Measurements from ENCODE around the gene MGMT.

Gene MGMT

DNA sequence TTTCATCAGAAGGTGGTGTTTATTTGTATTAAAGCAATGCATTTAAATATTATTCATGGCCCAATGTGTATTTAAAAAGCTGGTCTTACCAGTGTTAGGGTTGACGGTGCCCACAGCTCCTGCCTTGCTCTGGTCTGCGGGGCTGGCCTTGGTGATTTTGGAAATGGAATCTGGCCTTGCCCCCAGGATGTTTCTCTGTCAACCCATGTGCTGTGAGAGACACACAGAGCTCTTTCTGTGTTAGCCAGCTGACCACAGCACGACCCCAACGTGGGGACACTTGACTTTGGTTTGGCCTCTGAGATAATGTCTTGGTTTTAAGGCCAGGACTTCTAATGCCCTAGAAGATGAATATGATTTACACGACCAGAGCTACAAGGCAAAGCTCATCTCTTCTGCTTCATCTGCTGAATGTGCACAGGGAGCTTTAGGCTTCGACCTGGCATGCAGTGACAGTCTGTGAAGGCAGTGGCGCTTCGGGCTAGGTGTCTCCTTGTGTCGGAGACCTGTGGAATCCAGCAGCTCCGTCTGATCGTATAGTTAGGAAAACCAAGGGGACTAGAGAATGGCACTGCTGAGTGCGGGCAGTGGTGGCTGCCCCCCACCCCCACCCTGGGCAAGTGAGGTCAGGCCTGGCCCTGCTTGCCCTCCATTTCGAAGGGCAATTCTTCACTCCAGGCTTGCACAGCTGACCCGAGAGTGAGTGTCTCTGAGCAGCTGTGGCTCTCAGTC, 250.9 kb downstream of the MGMT start:
- DNase-seq = no peak

DNA sequence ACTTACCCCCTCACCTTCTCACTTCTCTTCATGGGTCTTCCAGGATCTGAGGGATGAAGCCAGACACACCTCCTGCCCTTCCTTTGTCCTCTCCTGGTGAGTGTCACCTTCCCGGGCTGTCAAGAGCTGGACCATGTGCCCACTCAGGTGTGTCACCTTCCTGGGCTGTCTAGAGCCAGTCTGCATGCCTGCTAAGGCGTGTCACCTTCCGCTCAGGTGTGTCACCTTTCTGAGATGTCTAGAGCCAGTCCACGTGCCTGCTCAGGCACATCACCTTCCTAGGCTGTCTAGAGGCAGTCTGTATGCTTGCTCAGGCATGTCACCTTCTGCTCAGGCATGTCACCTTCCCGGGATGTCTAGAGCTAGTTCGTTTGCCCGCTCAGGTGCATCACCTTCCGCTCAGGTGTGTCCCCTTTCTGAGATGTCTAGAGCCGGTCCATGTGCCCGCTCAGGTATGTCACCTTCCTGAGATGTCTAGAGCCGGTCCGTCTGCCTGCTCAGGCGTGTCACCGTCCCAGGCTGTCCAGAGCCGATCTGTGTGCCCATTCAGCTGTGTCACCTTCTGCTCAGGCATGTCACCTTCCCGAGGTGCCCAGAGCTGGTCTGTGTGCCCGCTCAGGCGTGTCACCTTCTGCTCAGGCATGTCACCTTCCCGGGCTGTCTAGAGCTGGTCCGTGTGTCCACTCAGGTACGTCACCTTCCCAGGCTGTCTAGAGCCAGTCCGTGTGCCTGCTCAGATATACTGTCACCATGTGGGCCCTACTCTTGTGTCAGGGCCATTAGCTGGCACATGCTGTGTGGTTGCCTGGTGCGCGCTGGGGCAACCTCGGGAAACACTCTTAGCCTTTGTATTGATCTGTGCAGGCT, 251.7 kb downstream of the MGMT start:
- DNase-seq = no peak

DNA sequence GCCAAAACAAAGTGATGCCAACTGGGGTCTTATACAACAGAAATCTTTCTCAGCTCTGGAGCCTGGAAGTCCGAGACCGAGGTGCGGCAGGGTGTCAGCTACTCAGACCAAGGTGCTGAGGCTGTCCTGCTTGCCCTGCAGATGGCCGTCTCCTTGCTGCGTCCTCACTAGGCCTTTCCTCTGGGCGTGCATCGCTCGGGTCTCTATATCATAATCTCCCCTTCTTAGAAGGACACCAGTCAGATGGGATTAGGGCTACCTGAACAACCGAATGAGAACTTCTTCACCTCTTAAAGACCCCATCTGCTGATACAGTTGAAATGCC, 252.3 kb downstream of the MGMT start:
- DNase-seq = no peak

DNA sequence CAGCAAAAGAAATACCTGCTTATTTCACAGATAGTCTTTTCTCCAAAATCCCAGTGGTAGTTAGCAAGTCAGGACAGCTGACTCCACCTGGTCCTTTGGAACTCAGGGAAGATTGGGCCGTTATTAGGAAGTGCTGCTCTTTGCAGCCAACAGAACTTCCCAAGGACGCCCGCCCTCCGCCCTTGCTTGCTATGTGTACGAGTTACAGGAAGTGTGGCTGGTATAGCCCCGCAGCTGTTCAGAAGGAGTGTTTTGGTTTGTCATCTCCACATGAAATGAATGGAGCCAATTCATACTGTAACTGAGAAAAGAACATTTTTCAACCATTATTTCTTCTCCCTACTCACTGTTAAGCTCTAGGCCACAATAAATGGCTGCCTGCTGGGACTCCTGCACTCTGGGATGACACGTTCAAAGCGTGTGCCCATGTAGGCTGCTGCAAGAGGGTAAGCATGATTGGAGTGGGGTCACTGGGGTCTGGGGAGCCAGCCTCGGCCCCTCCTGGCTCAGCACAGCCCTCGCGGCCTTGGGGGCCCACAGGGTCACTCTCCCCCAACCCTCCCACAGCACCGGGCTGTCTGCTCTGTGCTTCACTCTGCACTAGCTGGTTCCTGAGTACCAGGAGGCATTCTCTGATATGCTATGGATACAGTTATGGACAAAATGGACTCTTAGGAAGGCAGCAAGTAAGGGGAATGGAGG, 253.0 kb downstream of the MGMT start:
- no peak for DNase-seq

DNA sequence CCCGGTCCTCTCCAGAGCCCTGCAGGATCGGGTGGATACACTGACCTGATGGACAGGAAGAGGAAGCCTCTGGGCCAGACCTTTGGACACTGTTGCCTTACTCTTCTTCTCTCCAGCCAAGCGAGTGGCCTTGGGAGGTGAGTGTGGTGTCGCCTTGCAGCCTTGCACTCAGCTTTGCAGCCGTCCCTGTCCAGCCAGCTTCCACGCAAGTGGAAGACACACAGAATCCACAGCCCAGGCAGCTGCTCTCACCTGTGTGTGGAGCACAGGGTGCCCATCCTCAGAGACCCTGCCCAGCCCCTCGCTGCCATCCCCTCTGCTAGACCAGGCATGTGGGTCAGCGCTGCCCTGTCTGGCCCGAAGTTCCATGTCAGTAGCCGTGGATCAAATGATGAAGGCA, 258.0 kb downstream of the MGMT start:
- no peak for DNase-seq

DNA sequence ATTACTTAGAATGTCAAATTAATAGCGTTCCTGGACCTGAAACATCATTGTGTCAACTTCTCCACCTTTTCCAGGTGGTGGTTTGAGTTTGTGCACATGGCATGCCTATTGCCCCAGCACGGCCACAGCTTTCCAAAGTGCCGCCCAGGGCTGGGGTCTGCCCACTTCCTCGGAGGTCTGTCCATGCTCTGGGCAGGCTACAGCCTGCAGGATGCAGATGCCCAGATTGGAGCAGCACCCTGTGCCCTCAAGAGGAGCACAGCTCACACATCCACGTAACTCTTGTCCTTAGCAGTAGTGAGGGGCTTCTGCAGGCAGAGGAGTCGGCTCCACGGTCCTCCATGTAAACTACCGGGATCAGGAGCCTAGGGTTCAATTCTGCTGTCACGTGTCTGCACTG, 258.4 kb downstream of the MGMT start:
- DNase-seq = no peak

DNA sequence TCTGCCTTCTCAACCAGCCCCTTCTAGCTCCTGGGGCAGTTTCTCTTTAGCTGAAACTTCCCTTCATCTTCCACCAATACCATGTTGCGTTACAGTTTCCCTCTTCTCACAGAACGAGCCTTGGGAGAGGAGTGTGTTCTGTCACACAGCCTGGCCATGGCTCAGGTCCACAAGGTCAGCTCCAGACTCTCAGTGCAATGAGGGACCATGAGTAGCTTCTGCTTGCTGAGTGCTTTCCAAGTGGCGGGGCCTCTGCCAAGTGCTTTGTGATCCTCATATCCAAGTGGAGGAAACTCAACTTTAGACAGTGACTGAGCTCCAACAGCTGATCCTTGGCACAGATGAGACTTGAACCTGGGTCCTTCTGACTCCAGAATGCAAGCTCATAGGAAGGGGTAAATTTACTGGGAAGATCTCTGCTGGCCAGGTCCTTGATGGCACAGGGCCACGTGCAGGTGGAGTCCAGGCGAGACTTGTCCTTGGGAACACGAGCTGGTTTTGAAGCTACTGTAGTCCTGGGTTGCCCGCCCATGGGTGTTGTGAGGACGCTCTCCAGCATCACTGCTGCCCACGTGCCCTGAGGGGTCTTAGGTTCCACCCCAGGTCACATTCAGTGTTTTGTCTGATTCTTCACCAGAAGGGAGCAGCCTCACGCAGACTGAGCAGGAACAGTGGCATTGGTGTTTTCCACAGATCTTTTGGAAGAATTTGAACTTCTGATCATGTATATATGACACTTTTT, 259.0 kb downstream of the MGMT start:
- DNase-seq = no peak

DNA sequence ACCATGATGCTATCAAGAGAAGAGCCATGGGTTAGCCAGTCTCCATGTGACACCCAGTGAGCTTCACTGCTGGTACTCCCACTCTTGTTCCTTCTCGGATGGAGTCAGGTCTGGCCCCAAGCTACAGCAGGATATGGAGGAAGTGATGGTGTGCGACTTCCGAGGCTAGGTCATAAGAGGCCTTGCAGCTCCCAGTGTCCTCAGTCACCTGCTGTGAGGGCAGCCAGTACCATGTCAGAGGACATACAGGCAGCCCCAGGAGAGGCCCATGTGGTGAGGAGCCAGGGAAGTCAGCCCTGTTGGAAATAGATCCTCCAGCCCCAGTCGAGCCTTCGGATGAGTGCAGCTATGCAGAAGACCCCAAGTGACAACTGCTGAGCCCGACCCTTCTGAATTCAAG, 260.0 kb downstream of the MGMT start:
- no peak for DNase-seq

DNA sequence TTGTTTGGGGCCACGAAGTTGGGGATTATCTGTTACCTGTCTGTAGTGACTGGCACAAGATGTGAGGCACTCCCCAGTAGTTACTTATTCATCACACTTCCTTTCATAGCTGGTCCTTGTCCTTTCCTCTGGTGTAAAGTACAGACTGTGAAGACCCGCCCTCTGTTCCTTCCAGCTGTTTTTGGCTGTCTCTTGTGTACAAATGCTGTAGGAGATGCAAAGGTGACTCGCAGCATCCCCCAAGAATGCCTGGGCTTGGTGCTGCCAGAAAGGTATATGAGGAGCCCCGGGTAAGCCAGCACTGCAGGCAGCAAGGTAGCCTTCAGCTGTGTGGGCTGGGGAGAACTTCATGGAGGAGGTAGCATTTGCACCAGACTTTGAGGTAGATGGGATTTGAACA, 260.5 kb downstream of the MGMT start:
- DNase-seq = no peak

DNA sequence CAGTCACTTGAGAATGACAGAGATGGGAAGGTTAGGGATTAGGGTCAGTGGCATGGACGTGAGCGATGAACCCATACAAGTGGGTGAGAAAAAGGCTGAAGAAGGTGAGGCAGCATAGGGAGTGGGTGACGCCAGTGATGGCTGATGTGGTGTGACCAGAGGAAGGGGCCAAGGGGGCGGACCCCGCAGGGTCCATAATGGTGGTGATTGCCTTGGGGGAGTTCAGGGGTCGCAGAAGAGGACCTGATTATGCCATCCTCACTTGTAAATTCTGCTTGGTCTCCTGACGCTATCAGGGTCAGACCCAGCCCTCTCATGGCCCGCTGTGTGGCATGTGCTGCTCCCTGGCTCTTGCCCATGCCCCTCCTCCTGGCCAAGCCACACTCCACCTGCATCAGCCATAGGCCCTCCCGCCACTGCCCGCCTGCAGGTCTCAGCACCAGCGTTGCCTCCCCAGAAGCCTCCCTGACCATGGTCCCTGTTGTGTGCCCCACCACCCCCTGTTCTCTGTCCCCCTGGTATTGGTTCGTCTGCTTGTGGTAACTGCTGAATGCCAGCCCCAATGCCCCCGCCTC, 261.3 kb downstream of the MGMT start:
- no peak for DNase-seq

DNA sequence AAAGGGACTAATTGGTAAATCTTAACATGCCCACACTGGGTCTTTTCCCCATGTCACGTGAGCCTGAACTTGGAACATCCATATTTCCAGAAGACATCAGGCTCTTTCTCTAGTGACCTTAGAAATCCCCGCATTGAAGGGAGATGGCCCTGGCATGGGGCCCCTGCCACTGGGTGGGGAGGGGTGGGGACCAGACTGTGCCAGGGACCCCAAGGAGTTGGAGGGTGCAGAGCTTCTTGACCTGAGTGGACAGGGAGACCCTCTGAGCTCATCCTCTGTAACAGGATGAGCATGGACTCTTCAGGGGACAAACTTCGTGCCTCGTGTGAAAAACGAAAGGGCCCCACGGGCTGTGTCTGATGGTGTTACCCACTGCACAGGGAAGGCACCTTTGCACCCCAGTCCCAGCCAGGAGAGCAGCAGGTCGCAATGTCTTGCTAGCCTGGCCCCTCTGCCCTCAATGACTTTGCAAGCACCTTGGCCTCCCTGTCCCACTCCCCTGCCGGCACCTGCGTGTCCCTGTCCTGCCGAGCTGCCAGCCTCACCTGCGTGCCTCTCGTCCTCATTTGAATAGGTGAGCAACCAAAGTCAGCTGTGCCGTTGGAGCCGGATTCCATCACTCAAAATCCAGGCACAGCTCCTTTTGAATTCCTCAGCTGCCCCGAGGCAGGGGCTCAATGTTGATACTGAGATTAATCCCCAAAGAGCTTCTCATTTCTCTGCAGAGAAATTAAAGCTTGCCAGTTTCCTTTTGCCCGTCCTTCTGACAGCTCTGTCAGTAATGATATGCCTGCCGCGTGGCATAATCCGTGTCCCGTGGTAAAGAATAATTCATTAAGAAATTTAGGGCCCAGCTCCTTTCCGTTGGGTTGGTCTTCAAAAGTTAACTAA, 262.1 kb downstream of the MGMT start:
- no peak for DNase-seq

DNA sequence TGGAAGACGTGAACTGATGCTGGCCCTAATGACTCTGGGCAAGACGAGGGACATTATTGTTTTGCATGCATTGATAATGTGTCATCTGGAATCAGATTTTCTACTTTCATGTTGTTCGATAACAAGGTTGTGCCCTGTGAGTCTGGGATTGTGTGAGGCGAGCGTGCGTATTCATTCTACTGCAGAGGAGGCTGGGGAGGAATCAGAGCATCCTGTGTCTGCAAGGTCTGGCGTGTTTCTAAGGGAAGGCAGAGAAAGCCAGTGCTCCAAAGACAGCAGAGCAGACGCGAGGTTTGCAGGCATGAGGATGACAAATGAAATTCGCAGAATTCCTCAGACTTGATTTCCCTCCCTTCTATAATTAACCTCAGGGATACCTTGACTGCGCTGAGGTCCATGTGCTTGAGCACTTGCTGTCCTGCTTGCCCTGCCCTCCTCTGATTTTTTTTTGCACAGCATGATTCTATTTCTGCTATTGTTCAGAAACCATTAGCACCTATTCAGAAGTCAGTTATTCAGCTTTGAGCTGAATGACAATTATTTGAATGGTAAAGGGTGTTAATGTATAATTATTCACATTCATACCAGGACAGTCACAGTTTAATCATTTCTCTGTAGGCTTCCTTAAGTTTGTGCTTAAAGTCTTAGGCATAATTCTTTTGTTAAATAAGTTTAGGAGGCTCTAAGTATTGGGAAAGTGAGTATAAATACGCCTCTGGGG, 263.4 kb downstream of the MGMT start:
- no peak for DNase-seq

DNA sequence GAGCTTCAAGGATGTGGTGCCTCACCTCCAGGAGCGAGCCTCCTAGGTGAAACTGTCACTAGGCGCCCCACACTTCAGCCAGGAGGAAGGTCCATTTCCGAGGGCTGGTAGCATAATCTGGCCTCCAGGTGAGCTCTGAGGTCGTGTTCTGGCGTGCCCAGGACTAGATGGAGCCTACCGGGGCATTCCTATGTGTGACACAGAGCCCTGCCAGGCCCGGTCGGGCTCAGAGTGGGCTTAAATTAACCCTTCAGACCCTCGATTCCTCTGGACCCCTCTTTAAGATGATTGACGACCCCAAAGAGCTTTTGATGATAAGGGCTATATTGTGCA, 263.9 kb downstream of the MGMT start:
- DNase-seq = no peak

DNA sequence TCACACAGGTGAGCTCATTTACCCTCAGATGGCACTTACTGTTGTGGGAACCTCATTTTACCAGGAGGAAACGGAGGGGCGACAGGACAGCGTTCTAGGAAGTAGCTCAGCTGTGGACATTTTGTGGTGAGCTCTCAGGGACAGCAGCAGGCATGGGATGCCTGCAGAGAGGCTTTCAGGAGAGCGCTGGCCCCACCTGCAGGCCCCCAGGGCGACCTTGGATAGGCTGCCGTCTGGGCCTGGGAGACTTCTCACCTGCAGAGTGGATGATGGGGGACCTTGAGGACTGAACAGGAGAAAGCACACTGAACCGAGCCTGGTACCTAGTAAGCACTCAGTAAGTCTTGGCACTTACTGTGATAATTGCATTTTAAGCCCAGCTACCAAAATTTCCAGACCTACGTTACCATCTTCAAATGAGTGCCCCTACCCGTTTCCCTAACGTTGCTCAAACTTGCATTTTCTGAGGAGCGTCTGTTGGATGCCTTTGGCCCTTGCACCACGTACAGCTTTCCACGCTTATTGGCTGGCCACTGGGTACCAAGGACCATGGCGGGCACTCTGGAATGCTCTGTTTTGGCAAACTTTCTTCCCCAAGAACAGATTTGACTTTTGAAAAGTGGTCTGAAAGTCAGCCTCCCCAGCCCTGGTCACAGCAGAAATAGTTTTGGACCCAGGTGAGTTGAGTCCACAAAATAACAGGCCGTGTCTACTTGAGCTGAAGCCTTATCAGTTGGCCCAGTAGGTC, 273.7 kb downstream of the MGMT start:
- no peak for DNase-seq

DNA sequence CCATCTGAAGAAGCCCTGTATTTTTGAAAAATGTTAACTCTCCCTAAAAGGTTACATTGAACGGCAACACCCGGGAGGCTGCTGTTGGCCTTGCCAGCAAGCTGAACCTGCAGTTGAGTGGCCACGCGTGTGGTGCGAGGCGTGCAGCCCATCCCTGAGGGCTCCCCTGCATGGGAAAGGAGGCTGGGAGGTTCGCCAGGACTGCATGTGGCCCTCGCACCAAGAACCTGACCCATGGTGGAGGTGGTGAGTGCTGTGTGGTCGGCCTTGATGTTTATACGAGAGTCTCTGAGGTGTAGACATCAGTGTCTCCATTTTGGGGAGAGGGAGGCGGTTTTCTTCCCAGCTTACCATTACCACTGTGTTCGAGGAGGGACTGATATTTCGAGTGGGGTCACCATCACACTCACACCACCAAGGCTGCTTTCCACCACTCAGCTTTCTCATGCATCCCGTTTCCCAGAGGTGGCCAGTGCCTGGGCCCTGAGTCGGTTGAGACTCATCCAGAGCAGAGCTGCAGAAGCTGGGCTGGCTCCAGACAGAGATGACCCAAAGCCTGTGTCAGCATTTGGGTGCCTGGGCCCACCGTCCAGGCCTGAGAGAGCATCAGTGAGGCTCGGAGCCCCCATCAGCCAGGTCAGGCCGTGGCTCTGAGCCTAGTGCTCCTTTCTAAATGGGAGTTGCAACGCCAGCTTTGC, 274.4 kb downstream of the MGMT start:
- DNase-seq = no peak

DNA sequence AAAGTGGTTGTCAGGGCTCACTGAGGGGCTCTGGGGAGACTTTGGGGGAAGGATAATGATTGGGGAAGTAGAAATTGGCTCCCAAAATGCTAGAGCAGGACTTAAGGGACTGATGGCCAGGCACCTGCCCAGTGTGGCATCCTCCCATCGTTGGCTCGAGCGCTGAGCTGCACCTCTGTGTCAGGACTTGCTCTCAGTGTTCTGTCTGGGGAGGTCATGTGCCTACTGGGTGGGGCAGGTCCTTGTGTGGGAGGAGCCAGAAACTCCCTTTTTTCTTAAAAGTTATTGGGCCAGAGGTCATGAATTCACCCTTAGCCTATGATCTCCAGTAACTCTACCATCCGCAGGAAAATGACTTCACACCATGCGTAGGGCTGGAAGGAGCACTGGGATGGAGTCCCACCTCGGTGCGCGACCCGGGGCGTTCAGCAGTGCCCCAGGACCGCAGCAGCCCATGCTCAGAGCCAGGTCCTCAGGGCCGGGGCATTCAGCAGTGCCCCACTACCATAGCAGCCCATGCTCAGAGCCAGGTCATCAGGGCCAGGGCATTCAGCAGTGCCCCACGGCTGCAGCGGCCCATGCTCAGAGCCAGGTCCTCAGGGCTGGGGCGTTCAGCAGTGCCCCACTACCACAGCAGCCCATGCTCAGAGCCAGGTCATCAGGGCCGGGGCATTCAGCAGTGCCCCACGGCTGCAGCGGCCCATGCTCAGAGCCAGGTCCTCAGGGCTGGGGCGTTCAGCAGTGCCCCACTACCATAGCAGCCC, 275.1 kb downstream of the MGMT start:
- DNase-seq = no peak

DNA sequence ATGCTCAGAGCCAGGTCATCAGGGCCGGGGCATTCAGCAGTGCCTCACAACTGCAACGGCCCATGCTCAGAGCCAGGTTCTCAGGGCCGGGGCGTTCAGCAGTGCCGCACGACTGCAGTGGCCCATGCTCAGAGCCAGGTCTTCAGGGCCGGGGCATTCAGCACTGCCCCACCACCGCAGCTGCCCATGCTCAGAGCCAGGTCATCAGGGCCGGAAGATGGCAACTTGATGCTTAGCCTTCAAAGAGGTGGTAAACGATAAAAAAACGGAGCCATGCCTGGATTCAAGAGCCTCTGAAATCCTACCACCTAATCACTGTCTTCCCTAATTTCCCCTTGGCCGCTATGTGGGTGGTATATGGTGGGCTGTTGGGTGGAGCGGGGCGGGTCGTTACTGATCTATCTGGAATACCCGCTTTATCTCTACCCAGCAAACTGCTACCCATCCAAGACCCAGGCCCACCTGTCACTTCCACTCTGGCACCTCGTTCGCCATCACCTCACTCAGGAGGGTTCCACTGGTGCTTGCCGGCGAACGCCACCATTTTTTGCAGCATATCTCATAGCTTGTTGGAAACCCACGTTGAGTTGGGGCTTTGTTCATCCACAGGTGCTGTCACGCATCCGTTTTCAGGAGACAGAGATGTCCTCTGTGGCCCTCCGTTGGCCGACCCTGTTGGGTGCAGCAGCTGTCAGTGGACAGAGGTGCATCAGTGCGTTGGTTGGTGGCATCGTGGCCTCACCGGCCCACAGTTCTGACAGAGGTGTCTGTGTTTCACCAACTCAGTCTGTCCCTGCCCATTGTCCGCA, 275.9 kb downstream of the MGMT start:
- DNase-seq = no peak

DNA sequence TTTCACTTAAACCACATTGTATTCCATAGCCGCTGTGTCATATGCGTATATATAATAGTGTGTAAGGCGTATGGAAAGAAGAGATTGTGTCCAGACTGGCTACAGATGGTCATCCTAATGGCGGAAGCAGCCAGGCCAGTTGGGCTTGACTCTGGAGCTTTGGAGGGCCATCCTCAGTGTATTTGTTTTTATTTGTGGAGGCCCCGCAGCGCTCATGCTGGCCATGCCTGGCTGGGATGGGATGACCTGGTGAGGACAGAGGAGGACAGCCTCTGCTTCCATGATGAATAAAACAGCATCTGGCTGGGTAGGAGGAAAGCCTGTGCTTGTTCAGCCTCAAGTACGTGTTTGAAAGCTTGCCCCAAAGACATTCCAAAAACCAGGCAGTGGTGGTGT, 276.7 kb downstream of the MGMT start:
- no peak for DNase-seq
